ENCODE data around the gene MCC. TPM values are rescaled to one million over a fixed set of nuclear protein-coding genes. Genes with fewer than 3 reads are reported as not detected.

MCC gene
- total and polyA plus RNA-seq, 4 donors, result 9.0 to 47.3 (median 14.7) TPM

- Histone ChIP-seq H3K27me3 (ENCODE audit: control insufficient read depth in 4 of 4, insufficient read depth in 4 of 4, low read length in 3 of 4) (no peaks in the 10 kb centered on the region), H3K4me1 (ENCODE audit: control insufficient read depth in 4 of 4, insufficient read depth in 4 of 4, low read length in 3 of 4) (peaks cover 0 to 7% (median 0%) of the 10 kb centered on the region in 4 donors), H3K36me3 (ENCODE audit: control insufficient read depth in 4 of 4, insufficient read depth in 3 of 4, low read depth in 1 of 4, low read length in 3 of 4) (peaks cover 0 to 3% (median 0%) of the 10 kb centered on the region in 4 donors), H3K9ac (ENCODE audit: low read depth in 1 of 2, low read length in 2 of 2) (no peak overlapping the region), H3K9me3 (ENCODE audit: control insufficient read depth in 4 of 4, low read length in 3 of 4) (no peaks in the 10 kb centered on the region), H3K4me3 (ENCODE audit: low read depth in 1 of 3, low read length in 3 of 3) (no peak overlapping the region), H3K27ac (ENCODE audit: low read depth in 1 of 2, low read length in 2 of 2) (no peak overlapping the region)
- WGBS, result 100% methylated on average over 2 of the region's 2 CpGs
- no peak for DNase-seq (ENCODE audit: low spot score)
- no peak for TF ChIP-seq FOXA2 (IDR thresholded peaks at IDR 0.05)
- no peak for TF ChIP-seq YY1 (IDR thresholded peaks at IDR 0.05)
- TF ChIP-seq, protein P1, sequence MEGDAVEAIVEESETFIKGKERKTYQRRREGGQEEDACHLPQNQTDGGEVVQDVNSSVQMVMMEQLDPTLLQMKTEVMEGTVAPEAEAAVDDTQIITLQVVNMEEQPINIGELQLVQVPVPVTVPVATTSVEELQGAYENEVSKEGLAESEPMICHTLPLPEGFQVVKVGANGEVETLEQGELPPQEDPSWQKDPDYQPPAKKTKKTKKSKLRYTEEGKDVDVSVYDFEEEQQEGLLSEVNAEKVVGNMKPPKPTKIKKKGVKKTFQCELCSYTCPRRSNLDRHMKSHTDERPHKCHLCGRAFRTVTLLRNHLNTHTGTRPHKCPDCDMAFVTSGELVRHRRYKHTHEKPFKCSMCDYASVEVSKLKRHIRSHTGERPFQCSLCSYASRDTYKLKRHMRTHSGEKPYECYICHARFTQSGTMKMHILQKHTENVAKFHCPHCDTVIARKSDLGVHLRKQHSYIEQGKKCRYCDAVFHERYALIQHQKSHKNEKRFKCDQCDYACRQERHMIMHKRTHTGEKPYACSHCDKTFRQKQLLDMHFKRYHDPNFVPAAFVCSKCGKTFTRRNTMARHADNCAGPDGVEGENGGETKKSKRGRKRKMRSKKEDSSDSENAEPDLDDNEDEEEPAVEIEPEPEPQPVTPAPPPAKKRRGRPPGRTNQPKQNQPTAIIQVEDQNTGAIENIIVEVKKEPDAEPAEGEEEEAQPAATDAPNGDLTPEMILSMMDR (IDR thresholded peaks at IDR 0.05; ENCODE audit: low read depth, low read length, missing input control), result no peak
- TF ChIP-seq FOXA1 (IDR thresholded peaks at IDR 0.05), result no peak
- TF ChIP-seq ZBTB33 (IDR thresholded peaks at IDR 0.05), result no peak
- TF ChIP-seq, protein P2, sequence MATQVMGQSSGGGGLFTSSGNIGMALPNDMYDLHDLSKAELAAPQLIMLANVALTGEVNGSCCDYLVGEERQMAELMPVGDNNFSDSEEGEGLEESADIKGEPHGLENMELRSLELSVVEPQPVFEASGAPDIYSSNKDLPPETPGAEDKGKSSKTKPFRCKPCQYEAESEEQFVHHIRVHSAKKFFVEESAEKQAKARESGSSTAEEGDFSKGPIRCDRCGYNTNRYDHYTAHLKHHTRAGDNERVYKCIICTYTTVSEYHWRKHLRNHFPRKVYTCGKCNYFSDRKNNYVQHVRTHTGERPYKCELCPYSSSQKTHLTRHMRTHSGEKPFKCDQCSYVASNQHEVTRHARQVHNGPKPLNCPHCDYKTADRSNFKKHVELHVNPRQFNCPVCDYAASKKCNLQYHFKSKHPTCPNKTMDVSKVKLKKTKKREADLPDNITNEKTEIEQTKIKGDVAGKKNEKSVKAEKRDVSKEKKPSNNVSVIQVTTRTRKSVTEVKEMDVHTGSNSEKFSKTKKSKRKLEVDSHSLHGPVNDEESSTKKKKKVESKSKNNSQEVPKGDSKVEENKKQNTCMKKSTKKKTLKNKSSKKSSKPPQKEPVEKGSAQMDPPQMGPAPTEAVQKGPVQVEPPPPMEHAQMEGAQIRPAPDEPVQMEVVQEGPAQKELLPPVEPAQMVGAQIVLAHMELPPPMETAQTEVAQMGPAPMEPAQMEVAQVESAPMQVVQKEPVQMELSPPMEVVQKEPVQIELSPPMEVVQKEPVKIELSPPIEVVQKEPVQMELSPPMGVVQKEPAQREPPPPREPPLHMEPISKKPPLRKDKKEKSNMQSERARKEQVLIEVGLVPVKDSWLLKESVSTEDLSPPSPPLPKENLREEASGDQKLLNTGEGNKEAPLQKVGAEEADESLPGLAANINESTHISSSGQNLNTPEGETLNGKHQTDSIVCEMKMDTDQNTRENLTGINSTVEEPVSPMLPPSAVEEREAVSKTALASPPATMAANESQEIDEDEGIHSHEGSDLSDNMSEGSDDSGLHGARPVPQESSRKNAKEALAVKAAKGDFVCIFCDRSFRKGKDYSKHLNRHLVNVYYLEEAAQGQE (IDR thresholded peaks at IDR 0.05), result no peak
These were observed 504.9 kb downstream of the MCC start for GRCh38 chr5:112983363-112983762.

GRCh38 chr5:112979723-112980122, 508.5 kb downstream of the MCC start:
- Histone ChIP-seq H3K4me1 (ENCODE audit: control insufficient read depth in 4 of 4, insufficient read depth in 4 of 4, low read length in 3 of 4) (peaks cover 0 to 21% (median 3%) of the 10 kb centered on the region in 4 donors), H3K36me3 (ENCODE audit: control insufficient read depth in 4 of 4, insufficient read depth in 3 of 4, low read depth in 1 of 4, low read length in 3 of 4) (no peaks in the 10 kb centered on the region), H3K9me3 (ENCODE audit: control insufficient read depth in 4 of 4, low read length in 3 of 4) (no peaks in the 10 kb centered on the region), H3K9ac (ENCODE audit: low read depth in 1 of 2, low read length in 2 of 2) (no peak overlapping the region), H3K27ac (ENCODE audit: low read depth in 1 of 2, low read length in 2 of 2) (no peak overlapping the region), H3K4me3 (ENCODE audit: low read depth in 1 of 3, low read length in 3 of 3) (no peak overlapping the region), H3K27me3 (ENCODE audit: control insufficient read depth in 4 of 4, insufficient read depth in 4 of 4, low read length in 3 of 4) (no peaks in the 10 kb centered on the region)
- TF ChIP-seq ZBTB33 (IDR thresholded peaks at IDR 0.05), result no peak
- no peak for TF ChIP-seq RAD21 (IDR thresholded peaks at IDR 0.05)
- TF ChIP-seq HNF4A (conservative IDR thresholded peaks at IDR 0.05), result no peak
- TF ChIP-seq, protein P2 (IDR thresholded peaks at IDR 0.05), result no peak
- no peak for TF ChIP-seq TAF1 (conservative IDR thresholded peaks at IDR 0.05)
- WGBS, result 80% methylated on average over 3 of the region's 3 CpGs
- DNase-seq (ENCODE audit: low spot score), result no peak

Measured in liver (tissue), 9 donors.